ENCODE data around the gene PRKAB2. TPM values are rescaled to one million over a fixed set of nuclear protein-coding genes. Genes with fewer than 3 reads are reported as not detected.

Gene PRKAB2
- total and polyA plus RNA-seq, 9 of the 15 experiments (the other 6 are each of a cell fraction or from before 2014, with no cell fraction given) = 2.3 to 20.8 (median 7.9) TPM

GRCh38 chr1:147202576-147202975 is 30.3 kb upstream of the PRKAB2 start:
- Histone ChIP-seq H3K36me3 (ENCODE audit: control insufficient read depth, insufficient read depth, low read length) (no peaks in the 10 kb centered on the region), H2AFZ (ENCODE audit: low read depth, low read length) (no peak overlapping the region), H3K4me3 (no peak overlapping the region), H3K4me2 (ENCODE audit: insufficient read depth, low read length) (no peak overlapping the region), H3K79me2 (ENCODE audit: control insufficient read depth, insufficient read depth, low read length) (no peaks in the 10 kb centered on the region), H3K9me3 (replicated peaks; ENCODE audit: control insufficient read depth, insufficient read depth, low read depth, low read length) (no peaks in the 10 kb centered on the region), H3K27me3 (ENCODE audit: control insufficient read depth in 2 of 2, insufficient read depth in 2 of 2, low read length in 2 of 2) (peaks cover 0 to 8% of the 10 kb centered on the region in 2 experiments; a peak in 4 of 5 replicates), H4K20me1 (replicated peaks; ENCODE audit: control insufficient read depth, insufficient read depth, low read length) (no peaks in the 10 kb centered on the region), H3K9ac (ENCODE audit: insufficient read depth in 1 of 2, low read depth in 2 of 2, low read length in 2 of 2) (no peak overlapping the region), H3K9me1 (ENCODE audit: control insufficient read depth, insufficient read depth, low read length) (no peaks in the 10 kb centered on the region), H3K4me1 (replicated peaks in 1 of 2; ENCODE audit: control insufficient read depth in 2 of 2, insufficient read depth in 2 of 2, low read length in 2 of 2) (no peaks in the 10 kb centered on the region), H3K27ac (ENCODE audit: extremely low read depth, low read depth, low read length) (no peak overlapping the region)
- no TSS peak for BruUV-seq (replicated peaks)
- no peak for ATAC-seq
- TF ChIP-seq ZNF407 (IDR thresholded peaks at IDR 0.05; ENCODE audit: low read depth) (no peak), MAFG (tag; conservative IDR thresholded peaks at IDR 0.05) (no peak)
- ChIA-PET POLR2A (interaction anchor here (1.5 kb wide), 1 partner anchor 12 kb away, joined by 5 read pairs; no protein-coding TSS in a partner anchor), CTCF (ENCODE audit: low intra/inter-chr PET ratio) (no interaction called here)
- DNase-seq (ENCODE audit: extremely low read depth in 1 of 4, low spot score in 3 of 4) = no peak
- no peak for FAIRE-seq
- intact Hi-C loops (cut with micrococcal nuclease) (no loop called here), in situ Hi-C loops (cut with MboI) (no loop called here)
- WGBS (ENCODE audit: insufficient coverage, low coverage, missing lambda C conversion rate) = 0% methylated on average over 2 of the region's 2 CpGs
